Loucy (cell line): ENCODE measurements around the gene INTS11.

Experiments used
- H2AFZ ChIP-seq: fragments of 200-600 bp; sonication (generic); 2 replicates; pipeline ENCODE4 v1.6.0; 2016; ENCODE audit warnings: antibody characterized with exemption, mild to moderate bottlenecking, low read length, moderate library complexity
- H3F3A ChIP-seq: fragments of 200-600 bp; 2 replicates; pipeline ENCODE4 v1.6.0; 2016; ENCODE audit warnings: antibody characterized with exemption, low read depth, mild to moderate bottlenecking
- H3K27me3 ChIP-seq: fragments of 200-600 bp; sonication (generic); 2 replicates; pipeline ENCODE4 v1.6.1; 2014; ENCODE audit warnings: low read length, mild to moderate bottlenecking; ENCODE audit not compliant: insufficient read depth, poor library complexity, severe bottlenecking
- H3K36me3 ChIP-seq: fragments of 200-600 bp; sonication (generic); 2 replicates; pipeline ENCODE4 v1.6.1; 2016; ENCODE audit warnings: low read length; ENCODE audit not compliant: insufficient read depth
- H3K4me1 ChIP-seq: fragments of 200-600 bp; sonication (generic); 2 replicates; pipeline ENCODE4 v1.5.1; 2014; ENCODE audit warnings: low read length, mild to moderate bottlenecking; ENCODE audit not compliant: insufficient read depth, poor library complexity, severe bottlenecking
- H3K4me2 ChIP-seq: fragments of 200-600 bp; sonication (generic); 2 replicates; pipeline ENCODE4 v1.6.0; 2014; ENCODE audit warnings: antibody characterized with exemption, low read length, low read depth, mild to moderate bottlenecking; ENCODE audit not compliant: poor library complexity, severe bottlenecking
- H3K4me3 ChIP-seq: fragments of 200-600 bp; sonication (generic); 2 replicates; pipeline ENCODE4 v1.5.1; 2014; ENCODE audit warnings: low read length, mild to moderate bottlenecking, mixed read lengths; ENCODE audit not compliant: poor library complexity, severe bottlenecking
- H3K79me2 ChIP-seq: fragments of 200-600 bp; sonication (generic); 2 replicates; pipeline ENCODE4 v1.6.1; 2014; ENCODE audit warnings: low read length; ENCODE audit not compliant: insufficient read depth
- H3K9ac ChIP-seq: fragments of 200-600 bp; sonication (generic); 2 replicates; pipeline ENCODE4 v1.6.0; 2014; ENCODE audit warnings: mild to moderate bottlenecking, low read depth, low read length, moderate library complexity; ENCODE audit not compliant: poor library complexity, severe bottlenecking
- H3K9me2 ChIP-seq: fragments of 200-600 bp; sonication (generic); replicated peaks from 2 replicates; pipeline ENCODE4 v1.6.1; 2016; ENCODE audit warnings: low read depth, low read length, mixed read lengths
- H3K9me3 ChIP-seq: fragments of 200-600 bp; sonication (generic); 2 replicates; pipeline ENCODE4 v1.6.1; 2014; ENCODE audit warnings: mild to moderate bottlenecking, antibody characterized with exemption, low read length, low read depth; ENCODE audit not compliant: insufficient read depth
- H4K20me1 ChIP-seq: fragments of 200-600 bp; sonication (generic); 2 replicates; pipeline ENCODE4 v1.6.0; 2014; ENCODE audit warnings: antibody characterized with exemption, low read length, mild to moderate bottlenecking; ENCODE audit not compliant: insufficient read depth, poor library complexity, severe bottlenecking
- EZH2phosphoT487 ChIP-seq: fragments of 200-600 bp; IDR thresholded peaks from 2 replicates; pipeline ENCODE4 v1.6.1; 2018; ENCODE audit warnings: antibody characterized with exemption, mild to moderate bottlenecking, moderate library complexity, borderline replicate concordance
- TF ChIP-seq, protein P1 (sequence below): fragments of 200-600 bp; sonication (generic); conservative IDR thresholded peaks from 2 replicates; pipeline ENCODE4 v1.5.1; 2014; ENCODE audit warnings: mild to moderate bottlenecking, antibody characterized with exemption, low read length

INTS11 gene

DNA sequence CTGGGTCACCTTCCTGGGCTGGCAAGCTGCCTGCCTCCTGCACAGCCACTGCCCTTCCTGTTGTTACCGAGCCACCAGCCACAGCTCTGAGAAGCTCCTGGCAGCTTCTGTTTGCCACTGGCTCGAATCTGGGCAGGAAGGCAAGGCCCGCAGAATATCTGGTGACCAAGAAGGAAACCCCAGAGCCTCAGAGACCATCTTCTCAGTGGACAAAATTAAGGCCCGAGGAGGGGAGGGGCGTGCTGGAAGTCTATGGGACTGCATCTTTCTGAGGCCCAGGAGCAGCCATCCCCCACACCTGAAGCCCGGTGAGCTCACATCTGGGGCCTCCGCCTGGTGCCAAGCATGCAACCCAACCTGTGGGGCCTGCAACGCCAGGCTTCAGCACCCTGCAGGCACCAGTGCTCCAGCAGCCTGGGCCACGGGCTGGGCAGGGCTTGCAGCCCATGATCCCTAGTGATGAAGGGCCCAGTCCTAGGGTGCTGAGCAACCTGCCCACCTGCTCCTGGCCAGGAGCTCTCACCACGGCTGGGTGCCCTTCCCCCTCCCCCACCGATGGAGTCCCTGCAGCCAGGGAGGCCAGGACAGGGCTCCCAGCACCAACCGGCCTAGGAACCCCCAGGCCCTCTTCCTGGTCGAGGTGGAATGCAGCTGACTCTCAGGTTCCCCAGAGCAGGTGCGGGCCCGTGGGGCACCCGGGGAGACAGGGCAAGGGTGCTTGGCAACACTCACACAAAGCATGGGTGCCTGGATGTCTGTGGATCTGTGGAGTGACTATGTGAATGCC lies 1.0 kb upstream of the INTS11 start:
- peaks cover 56% of the 10 kb centered on the region for H3K79me2 ChIP-seq
- TF ChIP-seq EZH2phosphoT487: no peak
- TF ChIP-seq, protein P1, sequence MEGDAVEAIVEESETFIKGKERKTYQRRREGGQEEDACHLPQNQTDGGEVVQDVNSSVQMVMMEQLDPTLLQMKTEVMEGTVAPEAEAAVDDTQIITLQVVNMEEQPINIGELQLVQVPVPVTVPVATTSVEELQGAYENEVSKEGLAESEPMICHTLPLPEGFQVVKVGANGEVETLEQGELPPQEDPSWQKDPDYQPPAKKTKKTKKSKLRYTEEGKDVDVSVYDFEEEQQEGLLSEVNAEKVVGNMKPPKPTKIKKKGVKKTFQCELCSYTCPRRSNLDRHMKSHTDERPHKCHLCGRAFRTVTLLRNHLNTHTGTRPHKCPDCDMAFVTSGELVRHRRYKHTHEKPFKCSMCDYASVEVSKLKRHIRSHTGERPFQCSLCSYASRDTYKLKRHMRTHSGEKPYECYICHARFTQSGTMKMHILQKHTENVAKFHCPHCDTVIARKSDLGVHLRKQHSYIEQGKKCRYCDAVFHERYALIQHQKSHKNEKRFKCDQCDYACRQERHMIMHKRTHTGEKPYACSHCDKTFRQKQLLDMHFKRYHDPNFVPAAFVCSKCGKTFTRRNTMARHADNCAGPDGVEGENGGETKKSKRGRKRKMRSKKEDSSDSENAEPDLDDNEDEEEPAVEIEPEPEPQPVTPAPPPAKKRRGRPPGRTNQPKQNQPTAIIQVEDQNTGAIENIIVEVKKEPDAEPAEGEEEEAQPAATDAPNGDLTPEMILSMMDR: no peak
- H3K9ac ChIP-seq: peak overlapping the region; percentile 96
- H3F3A ChIP-seq: no peaks in the 10 kb centered on the region
- H3K36me3 ChIP-seq: no peaks in the 10 kb centered on the region
- H3K9me3 ChIP-seq: no peaks in the 10 kb centered on the region
- peak overlapping the region; percentile 95 for H3K4me2 ChIP-seq
- peak overlapping the region; percentile 100 for H3K4me3 ChIP-seq
- H4K20me1 ChIP-seq: peaks cover 45% of the 10 kb centered on the region
- no peaks in the 10 kb centered on the region for H3K9me2 ChIP-seq
- no peaks in the 10 kb centered on the region for H3K27me3 ChIP-seq
- H2AFZ ChIP-seq: peak overlapping the region; percentile 95; the same call in 1 of the 2 replicates
- H3K4me1 ChIP-seq: peaks cover 31% of the 10 kb centered on the region

DNA sequence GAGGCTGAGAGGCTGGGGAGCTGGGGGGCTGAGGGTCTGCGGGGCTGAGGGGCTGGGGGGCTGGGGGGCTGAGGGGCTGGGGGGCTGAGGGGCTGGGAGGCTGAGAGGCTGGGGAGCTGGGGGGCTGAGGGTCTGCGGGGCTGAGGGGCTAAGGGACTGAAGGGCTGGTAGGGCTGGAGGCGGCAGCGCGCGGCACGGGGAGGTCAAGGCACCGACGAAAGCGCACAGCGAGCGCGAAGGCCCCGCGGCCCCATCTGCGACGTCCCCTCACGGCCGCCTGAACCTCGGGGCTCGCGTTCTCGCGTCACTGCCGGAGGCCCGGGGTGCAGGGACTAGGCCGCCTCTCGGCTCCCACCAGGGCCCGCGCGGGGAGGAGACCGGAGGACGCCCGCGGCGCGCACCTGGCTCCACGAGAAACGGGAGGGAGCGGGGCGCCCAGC lies 356 bp downstream of the INTS11 start:
- Histone ChIP-seq H3K79me2 (peaks cover 70% of the 10 kb centered on the region), H3K4me1 (peaks cover 38% of the 10 kb centered on the region), H3K4me3 (peak overlapping the region; percentile 100), H3K4me2 (peak overlapping the region; percentile 53), H2AFZ (peak overlapping the region; percentile 87; the same call in 1 of the 2 replicates), H3K27me3 (no peaks in the 10 kb centered on the region), H3K9ac (peak overlapping the region; percentile 96), H3K9me3 (no peaks in the 10 kb centered on the region), H4K20me1 (peaks cover 53% of the 10 kb centered on the region), H3K9me2 (no peaks in the 10 kb centered on the region), H3K36me3 (no peaks in the 10 kb centered on the region), H3F3A (no peaks in the 10 kb centered on the region)
- TF ChIP-seq, protein P1: no peak
- no peak for TF ChIP-seq EZH2phosphoT487

DNA sequence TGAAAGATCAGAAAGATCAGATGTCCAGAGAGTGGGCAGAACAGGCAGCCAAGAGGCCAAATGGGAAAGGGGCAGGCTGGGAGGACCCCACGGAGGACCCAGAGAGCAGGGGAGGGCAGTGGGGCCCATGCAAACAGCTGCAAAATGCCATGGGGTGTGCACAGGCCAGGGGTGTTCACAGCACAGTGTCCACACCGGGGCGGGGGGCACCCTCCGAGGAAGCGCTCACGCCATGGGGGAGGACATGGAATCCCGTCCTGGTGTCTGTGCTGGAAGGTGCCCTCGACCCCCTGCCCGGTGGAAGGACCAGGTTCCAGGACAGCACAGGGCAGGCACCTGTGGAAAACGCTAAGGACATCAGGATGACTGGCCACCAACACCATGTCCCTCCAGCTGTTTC lies 1.5 kb downstream of the INTS11 start:
- peak overlapping the region; percentile 62 for H3K9ac ChIP-seq
- no peak overlapping the region for H2AFZ ChIP-seq
- H3K27me3 ChIP-seq: no peaks in the 10 kb centered on the region
- peaks cover 65% of the 10 kb centered on the region for H4K20me1 ChIP-seq
- no peaks in the 10 kb centered on the region for H3F3A ChIP-seq
- H3K9me2 ChIP-seq: no peaks in the 10 kb centered on the region
- peaks cover 73% of the 10 kb centered on the region for H3K79me2 ChIP-seq
- TF ChIP-seq, protein P1: no peak
- no peak for TF ChIP-seq EZH2phosphoT487
- peak overlapping the region; percentile 85 for H3K4me2 ChIP-seq
- peaks cover 38% of the 10 kb centered on the region for H3K4me1 ChIP-seq
- no peaks in the 10 kb centered on the region for H3K36me3 ChIP-seq
- no peaks in the 10 kb centered on the region for H3K9me3 ChIP-seq
- H3K4me3 ChIP-seq: peak overlapping the region; percentile 67
